HG02973 (cell line): ENCODE measurements around the gene PARD6G.
"Not testable (repeated sequence)": the region's sequence is repeated elsewhere in the genome, so short reads cannot be mapped to it uniquely, and the experiment has no call there.

Experiments used
- ATAC-seq: cut with Tn5 transposase; IDR thresholded peaks from one replicate; pipeline ENCODE4 v1.9.1; 2021; ENCODE audit warnings: moderate library complexity; ENCODE audit not compliant: unreplicated experiment

PARD6G gene

DNA sequence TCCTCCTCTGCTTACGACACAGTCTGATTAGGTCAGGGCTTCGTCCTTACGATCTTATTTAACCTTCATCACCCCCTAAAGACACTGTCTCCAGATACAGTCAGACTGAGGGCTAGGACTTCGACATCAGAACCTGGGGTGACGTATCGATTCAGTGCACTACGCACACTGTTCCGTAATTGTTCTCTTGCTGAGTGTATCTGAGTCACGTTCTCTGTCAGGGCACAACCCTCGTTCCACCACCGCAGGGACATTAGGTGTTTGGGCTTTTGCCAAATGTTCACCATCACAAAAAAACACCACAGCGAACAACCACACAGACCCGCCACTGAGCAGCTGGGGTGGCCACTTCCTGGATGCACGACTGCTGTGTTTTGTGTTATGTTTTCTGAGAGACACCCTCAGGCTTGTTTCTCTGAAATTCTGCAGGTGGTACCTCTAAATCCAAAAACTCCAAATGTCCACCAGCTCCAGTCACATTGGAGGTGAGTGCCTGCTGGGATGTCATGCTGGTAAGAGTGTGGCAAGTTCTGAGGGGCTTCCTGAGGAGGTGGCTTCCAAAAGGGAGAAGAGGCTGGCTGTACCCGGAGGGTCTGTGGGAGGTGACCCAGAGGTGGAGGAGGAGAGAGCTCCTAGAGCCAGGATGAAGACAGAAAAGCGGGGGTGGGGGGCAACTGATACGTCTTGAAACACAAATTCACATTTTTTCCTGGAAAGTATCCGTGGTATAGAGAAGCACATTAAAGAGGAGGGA is 71.7 kb downstream of the PARD6G start:
- no peak for ATAC-seq

DNA sequence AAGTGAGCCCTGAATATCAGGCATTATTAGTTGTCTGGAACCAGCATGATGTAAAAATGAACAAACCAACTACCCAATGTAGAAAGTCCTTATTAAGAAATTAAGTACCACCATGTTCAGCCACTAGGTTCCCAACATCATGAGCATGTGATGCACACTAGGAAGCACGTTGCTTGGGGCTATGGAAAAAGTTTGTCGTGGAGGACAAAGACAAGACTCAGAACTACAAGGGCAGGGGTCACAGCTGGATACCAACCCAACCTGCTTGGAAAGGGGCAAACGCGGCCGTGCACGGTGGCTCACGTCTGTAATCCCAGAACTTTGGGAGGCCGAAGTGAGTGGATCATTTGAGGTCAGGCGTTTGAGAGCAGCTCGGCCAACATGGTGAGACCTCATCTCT is 74.3 kb downstream of the PARD6G start:
- ATAC-seq, result no peak

DNA sequence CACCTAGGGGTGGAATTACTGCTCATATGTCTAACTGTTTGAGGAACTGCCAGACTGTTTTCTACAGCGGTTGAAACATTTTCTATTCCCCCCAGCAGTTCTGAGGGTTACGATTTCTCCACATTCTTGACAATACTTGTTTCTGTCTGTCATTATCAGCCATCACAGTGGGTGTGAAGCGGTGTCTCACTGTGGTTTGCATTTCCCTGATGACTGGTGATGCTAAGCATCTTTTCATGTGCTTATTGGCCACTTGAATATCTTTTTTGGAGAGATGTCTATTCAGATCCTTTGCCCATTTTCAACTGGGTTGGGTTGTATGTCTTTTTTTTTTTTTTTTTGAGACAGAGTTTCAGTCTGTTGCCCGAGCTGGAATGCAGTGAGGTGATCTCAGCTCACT is 75.3 kb downstream of the PARD6G start:
- no peak for ATAC-seq

DNA sequence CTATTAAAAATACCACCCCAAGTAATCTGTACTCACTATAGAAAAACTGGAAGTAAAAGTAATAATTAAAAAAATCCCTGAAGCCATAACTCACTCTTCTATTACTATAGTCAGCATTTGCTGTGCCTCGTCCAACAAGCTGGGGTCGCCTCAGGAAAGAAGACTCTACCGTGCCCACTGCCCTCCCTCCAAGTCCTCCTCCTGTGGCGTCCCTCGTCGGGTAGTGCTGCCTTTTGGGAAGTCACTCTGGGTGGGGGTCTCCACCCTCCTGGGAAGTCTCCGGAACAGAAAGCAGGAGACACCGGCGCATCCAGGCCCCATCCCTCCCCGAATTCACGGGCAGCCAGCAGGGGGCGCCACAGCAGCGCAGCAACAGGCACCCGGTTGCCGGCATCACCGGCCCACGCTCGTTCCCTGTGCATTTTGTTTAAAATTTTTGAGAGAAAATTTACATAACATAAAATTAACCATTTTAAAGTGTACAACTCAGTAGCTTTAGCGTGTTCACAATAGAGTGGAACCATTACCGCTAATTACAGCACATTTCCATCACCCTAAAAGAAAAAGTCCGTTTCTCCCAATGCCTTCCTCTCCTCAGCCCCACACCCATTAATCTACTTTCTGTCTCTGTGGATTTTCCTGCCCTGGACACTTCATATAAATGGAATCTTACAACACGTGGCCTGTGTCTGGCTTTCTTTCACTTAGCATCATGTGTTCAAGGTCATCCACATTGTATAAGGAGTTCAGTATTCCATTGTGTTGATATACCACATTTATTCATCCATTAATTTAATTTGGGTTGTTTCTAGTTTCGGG is 76.1 kb downstream of the PARD6G start:
- no peak for ATAC-seq

DNA sequence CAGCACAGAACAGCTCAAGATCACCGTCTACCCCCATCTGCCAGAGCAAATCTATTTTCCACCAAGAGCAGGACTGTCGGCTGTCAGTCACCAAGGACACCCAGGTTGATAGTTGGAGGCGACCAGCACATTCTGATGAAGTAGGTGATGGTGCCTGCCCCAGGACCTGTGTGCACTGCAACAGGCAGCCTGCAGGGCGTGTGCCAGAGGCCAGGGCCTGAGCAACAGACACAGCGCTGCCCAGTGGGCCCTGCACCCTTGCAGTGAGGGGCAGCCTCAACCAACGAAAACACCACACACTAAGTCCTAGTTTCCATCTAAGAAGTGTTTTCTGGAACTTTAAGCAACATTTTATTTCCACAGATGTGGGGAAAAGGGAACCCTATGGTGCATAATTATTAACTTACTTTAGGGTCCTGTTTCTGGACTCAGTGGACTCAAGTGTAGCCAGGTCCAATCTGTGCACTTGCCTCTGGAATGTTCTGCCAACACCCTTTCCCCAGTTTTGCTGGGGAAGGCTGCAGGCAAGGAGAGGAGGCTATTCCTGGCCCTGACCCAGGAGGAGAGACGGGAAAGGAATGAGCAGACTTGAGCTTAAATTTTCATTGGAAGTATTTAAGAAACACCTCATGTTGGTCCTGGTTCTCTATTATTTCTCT is 76.8 kb downstream of the PARD6G start:
- no peak for ATAC-seq

DNA sequence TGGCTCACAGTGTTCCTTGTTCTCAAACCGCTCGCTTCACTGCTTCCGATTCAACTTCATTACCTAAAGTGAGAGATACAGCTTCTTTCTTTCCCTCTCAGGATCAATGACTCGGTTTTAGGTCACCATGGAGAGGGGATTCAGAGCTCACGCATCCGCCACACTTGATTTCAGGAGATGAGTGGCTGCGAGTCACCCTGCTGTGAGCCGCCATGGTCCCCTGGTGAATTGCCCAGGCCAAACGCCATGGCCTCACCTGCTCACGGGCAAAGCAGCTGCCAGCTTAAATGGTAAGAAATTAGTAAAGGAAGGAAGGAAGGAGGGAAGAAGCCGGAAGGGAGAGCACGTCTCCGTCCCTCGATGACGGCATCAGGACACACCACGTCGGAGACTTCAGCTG is 77.7 kb downstream of the PARD6G start:
- no peak for ATAC-seq

DNA sequence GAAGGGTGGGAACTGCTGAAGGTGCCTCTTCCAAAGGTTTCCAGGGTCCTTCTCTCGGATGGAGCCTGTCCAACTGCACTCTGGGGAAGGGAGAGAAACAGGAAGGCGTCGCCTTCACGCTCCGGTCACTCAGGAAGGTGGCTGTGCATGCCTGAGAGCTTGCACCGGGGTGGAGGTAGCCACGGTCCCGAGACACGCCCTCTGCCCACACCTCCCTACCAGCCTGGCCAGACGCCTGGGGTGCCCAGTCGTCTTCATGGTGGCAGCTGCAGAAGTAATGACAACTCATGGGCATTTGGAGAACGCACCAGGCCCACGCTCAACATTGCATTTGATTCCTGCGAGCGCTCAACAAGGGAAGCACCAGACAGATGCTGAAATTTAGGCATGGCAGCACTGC is 78.3 kb downstream of the PARD6G start:
- no peak for ATAC-seq

DNA sequence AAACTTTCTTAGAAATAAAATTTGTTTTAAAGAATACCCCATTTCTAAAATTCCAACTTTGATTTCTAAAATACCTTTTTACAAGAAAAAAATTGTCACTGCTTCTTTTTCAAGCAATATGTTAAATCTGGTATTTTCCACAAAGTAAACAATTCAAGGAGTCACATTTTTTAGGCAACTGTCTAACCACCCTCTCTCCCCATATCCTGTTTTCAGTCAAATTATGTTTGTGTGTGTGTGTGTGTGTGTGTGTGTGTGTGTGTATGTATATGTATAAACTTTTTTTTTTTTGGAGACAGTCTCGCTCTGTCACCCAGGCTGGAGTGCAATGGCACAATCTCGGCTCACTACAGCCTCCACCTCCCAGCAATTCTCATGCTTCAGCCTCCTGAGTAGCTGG is 79.0 kb downstream of the PARD6G start:
- ATAC-seq, result no peak

DNA sequence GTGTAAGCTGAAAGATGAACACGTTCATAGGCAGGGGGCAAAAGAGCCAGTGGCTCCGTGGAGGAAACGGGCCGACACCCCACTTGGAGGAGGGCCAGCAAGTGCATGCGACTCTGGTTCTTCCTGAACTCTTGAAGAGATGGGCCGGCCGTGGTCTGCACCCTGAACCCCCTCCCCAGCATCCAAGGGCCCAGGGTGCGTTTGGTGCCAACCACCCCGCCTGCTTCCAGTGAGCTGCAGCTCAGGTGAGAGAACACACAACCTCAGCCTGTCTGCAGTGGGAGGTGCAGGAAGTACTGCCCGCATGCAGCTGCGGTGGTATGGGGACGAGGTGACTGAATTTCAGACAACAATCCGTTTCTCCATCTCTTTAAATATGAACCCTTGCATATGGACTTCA is 79.4 kb downstream of the PARD6G start:
- no peak for ATAC-seq

DNA sequence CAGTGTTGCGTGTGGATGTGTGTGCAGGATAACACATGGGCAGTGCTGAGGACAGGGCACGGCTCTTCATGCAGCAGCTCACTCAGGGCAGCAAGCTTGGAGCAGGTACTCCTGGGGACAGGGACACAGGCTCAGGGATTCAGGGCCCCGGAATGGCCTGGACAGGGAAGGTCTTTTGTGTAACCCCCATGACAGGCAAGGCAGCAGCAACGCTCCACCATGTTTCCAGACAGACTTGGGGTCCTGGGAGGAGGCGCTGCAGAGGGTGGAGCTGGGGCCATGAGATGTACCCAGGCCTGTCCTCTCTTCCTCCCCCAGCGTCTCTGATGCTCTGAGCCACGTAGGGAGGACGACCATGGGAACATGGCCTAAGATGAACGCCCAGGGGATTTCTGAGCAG is 80.0 kb downstream of the PARD6G start:
- no peak for ATAC-seq

DNA sequence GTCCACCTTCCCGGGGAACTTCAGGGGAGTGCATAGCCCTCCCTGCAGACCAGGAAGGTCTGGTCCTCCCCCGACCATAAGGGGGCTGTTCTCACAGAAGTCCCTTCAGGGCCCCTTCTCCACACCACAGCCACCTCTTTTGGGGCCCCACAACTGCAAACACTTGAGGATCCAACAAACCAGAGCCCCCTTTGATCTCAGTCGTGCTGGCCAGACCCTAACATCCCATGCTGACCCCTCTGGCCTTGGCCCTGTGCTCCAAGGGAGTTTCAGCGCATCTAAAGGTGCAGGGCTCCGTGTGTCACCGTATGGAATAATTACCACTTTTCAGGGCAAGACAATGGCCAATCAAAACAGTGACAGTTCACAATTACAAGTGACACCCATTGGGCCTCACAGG is 80.6 kb downstream of the PARD6G start:
- ATAC-seq, result no peak

DNA sequence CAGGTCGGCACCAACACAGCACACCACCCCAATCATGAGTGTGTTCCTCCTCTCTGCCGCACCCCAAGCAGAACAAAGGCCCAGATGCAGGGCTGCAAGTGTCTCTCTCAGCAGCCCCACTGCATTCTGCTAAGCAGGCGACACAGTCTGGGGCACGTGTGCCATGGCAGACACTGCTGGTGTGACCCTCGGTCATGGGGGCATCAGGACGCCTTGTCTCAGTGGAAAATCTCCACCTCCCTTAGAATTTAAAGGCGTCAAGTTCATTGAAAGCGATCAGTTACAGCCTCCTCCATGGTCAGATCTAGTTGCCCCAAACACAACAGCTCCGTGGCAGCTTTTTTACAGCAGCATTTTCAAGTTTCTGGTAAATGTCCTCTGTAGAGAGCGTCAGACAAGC is 81.1 kb downstream of the PARD6G start:
- no peak for ATAC-seq

DNA sequence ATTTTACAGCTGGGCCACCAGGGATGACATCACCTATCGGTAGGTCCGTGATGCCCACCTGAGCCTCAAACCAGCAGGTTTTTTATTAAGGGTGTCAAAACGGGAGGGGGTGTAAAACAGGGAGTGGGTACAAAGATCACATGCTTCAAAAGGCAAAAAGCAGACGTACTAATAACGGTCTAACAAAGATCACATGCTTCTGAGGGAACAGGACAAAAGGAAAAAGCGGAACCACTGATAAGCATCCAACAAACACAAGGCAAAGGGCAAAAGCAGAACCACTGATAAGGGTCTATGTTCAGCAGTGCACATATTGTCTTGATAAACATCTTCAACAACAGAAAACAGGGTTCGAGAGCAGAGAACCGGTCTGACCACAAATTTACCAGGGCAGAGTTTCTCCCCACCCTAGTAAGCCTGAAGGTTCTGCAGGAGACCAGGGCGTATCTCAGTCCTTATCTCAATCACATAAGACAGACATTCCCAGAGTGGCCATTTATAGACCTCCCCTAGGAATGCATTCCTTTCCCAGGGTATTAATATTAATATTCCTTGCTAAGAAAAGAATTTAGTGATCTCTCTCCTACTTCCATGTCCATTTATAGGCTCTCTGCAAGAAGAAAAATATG is 82.5 kb downstream of the PARD6G start:
- not testable (repeated sequence) for ATAC-seq

DNA sequence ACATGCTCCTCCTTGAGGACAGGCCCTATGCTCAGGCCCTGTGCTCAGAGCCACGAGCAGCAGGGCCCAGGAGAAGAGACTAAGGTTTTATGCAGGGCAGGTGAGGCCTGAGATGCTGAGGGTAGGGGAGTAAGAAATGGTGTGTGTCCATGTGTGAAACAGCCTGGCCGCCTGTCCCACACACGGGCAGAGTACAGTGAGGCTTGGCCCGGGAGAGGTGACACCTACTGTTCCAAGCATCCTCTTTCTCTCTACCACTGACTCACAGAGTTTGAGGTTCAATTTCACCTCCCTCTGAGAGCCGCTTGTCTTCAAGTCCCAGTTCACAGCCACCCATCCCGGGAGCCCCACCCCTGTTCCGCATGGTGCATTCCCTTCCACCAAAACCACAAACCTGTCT is 84.1 kb downstream of the PARD6G start:
- no peak for ATAC-seq

DNA sequence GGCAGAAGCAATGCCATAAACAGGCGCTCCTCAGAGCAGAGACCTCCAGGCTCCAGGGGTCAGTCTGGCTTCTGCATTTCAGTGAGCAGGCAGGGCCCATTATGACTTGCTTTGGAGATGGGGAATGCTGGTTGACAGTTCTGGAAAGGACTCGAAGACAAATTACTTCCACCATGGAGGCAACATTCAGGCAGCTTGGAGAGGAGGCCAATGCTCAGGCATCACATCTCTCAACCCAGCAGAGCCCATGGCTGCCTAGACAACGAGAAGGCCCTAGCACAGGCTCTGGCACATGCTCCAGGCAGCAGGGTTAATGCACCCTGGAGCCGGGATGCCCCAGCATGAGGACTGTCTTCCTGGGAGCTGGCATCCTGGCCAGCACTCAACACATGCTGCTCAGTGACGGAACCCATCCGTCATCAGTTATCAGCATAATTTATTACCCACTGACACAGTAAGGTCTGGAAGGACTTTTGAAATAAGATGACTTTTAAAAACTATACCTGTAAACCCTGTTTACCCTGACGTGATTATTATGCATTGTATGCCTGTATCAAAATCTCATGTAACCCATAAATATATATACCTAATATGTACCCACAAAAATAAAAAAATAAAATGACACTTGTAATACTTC is 85.4 kb downstream of the PARD6G start:
- ATAC-seq, result no peak

DNA sequence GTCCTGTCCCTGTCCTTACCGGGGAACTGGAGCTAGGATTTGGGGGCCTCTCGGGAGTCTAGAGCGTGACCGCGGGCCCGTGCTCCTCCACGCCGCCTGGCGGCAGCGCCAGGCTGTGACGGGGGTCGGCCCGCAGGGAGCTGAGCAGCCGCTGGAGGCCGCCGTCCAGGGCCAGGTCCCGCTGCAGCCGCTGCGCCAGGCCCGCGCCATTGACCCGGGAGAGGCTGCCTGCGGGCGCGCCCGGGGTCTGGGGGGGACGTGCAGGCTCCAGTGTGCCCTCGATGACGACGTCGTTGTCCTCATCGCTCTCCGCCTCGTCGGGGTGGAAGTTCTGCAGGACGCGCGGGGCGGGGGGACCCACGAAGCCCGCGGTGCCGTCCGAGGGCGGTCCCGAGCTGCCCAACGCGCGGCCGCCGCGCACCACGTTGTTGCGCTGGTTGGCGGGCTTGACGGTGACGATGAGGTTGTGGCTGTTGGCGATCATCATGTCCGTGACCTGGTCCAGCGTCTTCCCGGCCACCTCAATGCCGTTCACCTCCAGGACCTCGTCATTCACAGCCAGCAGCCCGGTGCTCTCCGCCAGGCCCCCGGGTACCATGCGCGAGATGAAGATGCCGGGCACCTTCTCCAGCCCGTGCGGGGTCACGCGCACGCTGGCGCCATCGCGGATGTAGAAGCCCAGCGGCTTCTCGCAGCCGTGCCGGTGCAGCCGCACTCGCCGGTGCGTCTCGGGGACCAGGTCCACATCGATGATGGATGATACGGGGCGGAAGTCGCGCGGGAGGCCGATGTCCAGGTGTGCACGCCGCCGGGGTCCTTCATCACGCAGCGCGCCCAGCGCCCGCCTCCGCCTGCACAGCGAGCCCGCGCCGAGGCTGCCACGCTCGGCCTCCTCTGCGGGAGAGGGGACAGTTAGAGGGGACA is 87.3 kb downstream of the PARD6G start:
- no peak for ATAC-seq

DNA sequence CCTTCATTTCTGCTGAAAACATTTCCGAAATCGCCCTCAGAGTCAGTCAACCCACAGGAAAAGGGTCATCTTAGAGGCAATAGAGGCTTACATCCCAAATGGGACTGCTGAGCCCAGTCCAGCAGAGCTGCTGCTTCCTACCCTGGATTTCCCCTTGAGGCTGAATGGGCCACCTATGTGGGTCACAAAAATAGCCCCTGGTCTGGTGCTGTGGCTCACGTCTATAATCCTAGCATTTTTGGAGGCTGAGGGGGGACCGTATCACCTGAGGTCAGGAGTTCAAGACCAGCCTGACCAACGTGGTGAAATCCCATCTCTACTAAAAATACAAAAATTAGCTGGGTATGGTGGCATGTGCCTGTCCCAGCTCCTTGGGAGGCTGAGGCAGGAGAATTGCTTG is 88.9 kb downstream of the PARD6G start:
- no peak for ATAC-seq

DNA sequence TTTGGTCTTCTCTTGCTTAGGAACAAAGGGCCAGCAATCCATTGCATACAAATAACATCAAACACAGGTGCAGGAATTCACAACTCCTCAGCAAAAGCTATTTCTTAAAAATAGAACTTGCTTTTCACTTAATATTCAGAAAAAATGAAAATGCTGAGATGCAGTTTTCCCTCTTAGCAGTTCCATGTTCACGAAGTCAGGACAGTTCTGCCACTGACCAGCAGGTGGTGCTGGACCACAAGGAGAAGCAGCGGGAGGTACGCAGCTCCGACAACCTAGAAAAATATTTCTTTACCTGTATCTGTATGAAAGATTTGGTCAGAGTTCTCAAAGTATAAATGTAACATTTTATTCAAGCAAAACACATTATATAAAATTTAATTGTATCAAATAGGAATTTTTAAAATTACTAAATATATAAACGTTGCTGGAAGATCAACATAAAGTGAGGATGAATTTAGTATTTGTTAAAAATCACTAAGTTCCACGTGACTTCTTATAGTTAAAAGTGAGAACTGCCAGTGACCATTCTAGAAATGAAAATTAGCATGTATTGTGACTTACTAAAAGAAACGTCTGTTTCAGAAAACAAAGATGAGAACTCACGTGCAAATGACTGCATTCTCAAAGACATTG is 89.5 kb downstream of the PARD6G start:
- ATAC-seq, result no peak

DNA sequence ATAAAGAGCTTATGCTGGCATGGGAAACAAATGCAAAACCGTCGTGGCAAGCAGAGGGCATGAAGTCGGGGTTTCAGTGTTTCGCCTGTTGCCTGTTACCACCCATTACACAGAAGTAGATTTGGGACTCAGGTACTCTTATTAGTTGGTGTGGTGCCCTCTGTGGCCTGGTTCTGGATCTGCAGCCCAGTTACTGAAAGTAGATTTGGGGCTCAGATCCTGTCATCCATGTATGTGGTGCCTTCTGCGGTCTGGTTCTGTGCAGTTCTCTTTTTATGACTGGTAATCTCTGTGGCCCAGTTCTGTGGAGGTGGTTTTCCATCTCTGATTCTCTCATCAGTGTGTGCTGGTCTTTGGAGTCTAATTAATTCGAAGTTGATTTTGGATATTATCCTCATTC is 93.0 kb downstream of the PARD6G start:
- peak; percentile 80 for ATAC-seq
